HEK293T (cell line): ENCODE data around the gene CCL24.

Experiments used
- ARNT ChIP-seq: fragments of 450-650 bp; IDR thresholded peaks from 2 replicates; pipeline ENCODE4 v1.6.1; 2017; ENCODE audit warnings: mild to moderate bottlenecking
- TARDBP ChIP-seq: fragments of 450-650 bp; IDR thresholded peaks from 2 replicates; pipeline ENCODE4 v1.6.1; 2016

DNA sequence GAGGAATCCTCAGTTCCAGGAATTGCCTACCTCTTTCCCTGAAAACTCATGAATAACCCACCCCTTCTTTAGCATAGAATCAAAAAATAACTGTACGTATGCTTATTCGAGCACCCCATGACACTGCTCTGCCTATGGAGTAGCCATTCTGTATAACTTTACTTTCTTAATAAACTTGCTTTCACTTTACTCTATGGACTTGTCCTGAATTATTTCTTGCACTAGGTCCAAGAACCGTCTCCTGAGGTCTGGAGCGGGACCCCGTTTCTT is 11.1 kb downstream of the CCL24 start:
- TF ChIP-seq ARNT (no peak), TARDBP (no peak)
